HPDE6-E6E7 (cell line): ENCODE measurements around the gene BUD31.
"Not testable (repeated sequence)": the region's sequence is repeated elsewhere in the genome, so short reads cannot be mapped to it uniquely, and the experiment has no call there.

Source experiments
- DNase-seq: peaks from one replicate; pipeline ENCODE4 v3.0.0; 2011; ENCODE audit warnings: missing footprints; ENCODE audit errors: extremely low spot score

Gene BUD31

GRCh38 chr7:99380823-99381663, 27.7 kb upstream of the BUD31 start:
- DNase-seq = no peak

GRCh38 chr7:99381664-99382075, 27.1 kb upstream of the BUD31 start:
- DNase-seq = no peak

GRCh38 chr7:99383203-99383602, 25.6 kb upstream of the BUD31 start:
- DNase-seq = no peak

GRCh38 chr7:99383791-99384370, 24.9 kb upstream of the BUD31 start:
- DNase-seq = no peak

GRCh38 chr7:99384523-99384922, 24.2 kb upstream of the BUD31 start:
- DNase-seq = no peak

GRCh38 chr7:99385564-99385963, 23.2 kb upstream of the BUD31 start:
- no peak for DNase-seq

GRCh38 chr7:99386584-99387238, 22.1 kb upstream of the BUD31 start:
- DNase-seq = no peak

GRCh38 chr7:99387239-99387635, 21.5 kb upstream of the BUD31 start:
- not testable (repeated sequence) for DNase-seq

GRCh38 chr7:99387912-99388311, 20.9 kb upstream of the BUD31 start:
- no peak for DNase-seq

- DNase-seq = no peak
These were observed 19.0 kb upstream of the BUD31 start for GRCh38 chr7:99389772-99390171.

GRCh38 chr7:99390941-99391602, 17.7 kb upstream of the BUD31 start:
- DNase-seq = no peak

- no peak for DNase-seq
These were observed 16.7 kb upstream of the BUD31 start for GRCh38 chr7:99392046-99392445.

- no peak for DNase-seq
These were observed 16.0 kb upstream of the BUD31 start for GRCh38 chr7:99392659-99393354.

- DNase-seq = no peak
These were observed 15.2 kb upstream of the BUD31 start for GRCh38 chr7:99393355-99394187.

GRCh38 chr7:99394188-99394502, 14.6 kb upstream of the BUD31 start:
- DNase-seq = no peak

- no peak for DNase-seq
These were observed 13.0 kb upstream of the BUD31 start for GRCh38 chr7:99395616-99396327.

GRCh38 chr7:99396418-99397296, 12.1 kb upstream of the BUD31 start:
- no peak for DNase-seq

GRCh38 chr7:99397297-99397983, 11.3 kb upstream of the BUD31 start:
- no peak for DNase-seq
